HG03196 (cell line): Measurements from ENCODE around the gene JCAD.

Experiments used
- ATAC-seq: cut with Tn5 transposase; IDR thresholded peaks from one replicate; pipeline ENCODE4 v1.9.1; 2021; ENCODE audit not compliant: unreplicated experiment

The JCAD gene

DNA sequence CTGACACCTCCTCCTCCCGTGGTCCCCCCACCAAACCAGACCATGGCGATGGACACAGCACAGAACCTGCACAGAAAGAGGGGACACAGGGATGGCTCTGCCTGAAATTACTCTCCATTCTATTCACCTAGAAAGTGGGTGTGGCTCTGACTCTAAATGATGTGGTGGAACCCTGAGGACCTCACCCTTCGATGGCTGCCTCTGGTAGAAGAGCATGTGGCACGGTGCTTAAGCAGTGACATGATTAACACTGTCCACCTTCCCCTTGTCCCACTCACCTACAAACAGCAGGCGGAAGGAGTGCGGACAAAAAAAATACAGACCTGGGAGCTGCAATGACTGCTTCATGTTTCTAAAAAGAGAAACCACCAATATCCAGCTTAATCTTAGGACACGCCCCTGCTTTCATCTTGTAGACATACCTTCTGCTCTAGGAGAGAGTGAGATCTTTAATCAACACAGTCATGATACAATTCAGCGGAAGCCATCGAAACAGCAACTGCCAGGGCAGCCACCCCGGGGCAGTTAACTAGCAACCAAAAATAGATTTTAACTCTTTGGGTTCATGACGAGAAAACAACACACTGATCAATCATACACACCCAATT lies 11.4 kb downstream of the JCAD start:
- no peak for ATAC-seq

DNA sequence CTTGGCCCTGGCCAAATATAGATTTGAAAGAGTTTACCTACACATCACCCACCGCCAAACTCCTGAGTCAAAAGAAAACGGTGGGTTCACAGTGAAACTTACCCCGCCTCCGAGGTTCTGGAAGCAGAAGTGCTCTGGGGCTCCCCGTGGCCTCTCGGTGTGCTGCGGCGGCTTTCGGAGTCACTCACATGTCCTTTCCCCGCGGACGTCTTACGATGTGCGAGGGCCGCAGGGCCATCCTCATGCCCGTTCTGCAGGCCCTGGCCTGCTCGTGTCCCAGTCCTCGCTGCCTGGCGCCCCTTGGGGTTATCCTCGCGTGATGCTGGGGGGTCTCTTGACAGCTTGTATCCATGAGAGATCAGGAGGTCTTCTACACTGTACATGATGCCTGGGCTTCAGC lies 12.0 kb downstream of the JCAD start:
- no peak for ATAC-seq

DNA sequence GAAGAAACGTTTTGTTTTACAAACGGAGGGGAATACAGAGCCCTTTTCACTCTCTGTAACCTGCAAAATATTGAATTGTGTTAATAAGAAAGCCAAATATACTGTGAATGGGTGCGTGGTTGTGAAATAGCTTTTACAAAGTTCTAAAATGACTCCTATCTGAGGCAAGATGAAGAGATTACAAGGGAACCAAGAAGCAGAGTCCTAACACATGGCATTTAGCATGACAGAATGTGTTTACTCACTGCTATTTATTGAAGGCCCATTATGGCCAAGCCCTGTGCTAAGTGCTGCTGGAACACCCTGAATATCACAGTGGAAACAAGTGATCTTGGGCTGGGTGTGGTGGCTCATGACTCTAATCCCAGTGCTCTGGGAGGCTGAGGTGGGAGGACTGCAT lies 12.9 kb downstream of the JCAD start:
- ATAC-seq = no peak

DNA sequence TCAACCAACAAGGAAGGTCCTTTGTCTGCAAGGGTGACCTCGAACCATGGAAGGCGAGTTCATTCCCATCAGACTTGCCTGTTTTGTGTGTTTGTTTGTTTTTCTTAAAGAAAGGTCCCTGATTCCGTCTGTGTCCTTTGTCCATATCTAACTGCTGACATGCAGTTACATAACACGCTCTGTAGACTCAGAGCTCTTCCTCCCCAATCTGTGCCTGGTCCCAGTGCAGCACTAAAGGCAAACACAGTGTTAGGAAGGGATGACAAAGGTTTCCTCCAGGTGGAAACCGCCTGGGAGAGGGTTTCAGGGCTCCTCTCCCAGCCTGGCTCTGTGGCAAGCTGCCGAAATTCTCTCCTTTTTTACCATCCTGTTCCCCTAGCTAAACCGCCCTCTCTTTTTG lies 13.4 kb downstream of the JCAD start:
- ATAC-seq = no peak

DNA sequence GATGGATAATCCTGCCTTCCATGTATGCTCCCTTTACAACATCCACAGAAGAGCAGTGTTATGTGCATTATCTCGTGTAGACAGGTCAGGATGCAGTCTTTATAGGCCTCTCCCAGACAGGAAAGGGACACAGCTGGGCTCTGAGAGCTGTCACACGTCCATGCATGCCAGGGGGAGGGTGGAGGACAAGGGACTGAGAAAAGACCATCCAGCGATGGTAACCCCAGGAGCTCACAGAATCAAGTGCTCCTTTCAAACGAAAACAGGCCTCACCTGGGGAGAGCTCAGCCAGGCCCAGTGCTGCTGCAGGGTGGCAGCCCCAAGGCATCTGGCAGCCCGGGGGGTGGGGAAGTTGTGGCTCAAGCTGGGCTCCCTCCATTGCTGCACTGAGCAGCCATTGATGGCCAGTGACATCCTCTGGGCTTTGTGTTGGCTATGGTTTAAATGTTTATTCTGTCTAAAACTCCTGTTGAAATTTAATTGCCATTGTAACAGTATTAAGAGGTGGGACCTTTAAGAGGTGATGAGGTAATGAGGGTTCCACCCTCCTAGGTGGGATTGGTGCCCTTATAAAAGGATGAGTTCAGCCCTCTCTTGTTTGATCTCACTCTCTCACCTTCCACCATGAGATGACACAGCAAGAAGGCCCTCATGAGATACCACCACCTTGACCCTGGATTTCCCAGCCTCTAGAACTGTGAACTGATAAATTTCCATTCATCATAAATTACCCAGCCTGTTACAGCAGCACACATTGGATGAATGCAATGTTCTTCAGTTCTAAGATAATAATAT lies 15.7 kb downstream of the JCAD start:
- no peak for ATAC-seq

DNA sequence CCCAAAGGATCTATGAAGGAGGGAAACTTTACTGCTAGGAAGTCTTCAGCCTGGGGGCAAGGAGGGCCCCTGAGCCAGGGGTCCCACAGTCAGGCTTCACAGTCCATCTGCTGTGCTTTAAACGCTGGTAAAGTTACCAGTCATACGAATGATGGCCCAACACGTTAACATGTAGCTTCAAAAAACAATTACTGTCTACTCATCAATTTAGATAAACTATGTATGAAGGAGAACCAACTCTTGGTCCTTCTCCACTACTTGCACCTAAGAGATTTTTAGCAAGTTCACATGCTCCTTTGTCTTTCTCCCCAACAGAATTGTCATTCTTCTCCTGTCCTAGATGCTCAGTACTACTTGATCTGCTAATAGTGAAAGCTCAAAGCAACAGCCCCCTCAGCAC lies 16.6 kb downstream of the JCAD start:
- no peak for ATAC-seq

DNA sequence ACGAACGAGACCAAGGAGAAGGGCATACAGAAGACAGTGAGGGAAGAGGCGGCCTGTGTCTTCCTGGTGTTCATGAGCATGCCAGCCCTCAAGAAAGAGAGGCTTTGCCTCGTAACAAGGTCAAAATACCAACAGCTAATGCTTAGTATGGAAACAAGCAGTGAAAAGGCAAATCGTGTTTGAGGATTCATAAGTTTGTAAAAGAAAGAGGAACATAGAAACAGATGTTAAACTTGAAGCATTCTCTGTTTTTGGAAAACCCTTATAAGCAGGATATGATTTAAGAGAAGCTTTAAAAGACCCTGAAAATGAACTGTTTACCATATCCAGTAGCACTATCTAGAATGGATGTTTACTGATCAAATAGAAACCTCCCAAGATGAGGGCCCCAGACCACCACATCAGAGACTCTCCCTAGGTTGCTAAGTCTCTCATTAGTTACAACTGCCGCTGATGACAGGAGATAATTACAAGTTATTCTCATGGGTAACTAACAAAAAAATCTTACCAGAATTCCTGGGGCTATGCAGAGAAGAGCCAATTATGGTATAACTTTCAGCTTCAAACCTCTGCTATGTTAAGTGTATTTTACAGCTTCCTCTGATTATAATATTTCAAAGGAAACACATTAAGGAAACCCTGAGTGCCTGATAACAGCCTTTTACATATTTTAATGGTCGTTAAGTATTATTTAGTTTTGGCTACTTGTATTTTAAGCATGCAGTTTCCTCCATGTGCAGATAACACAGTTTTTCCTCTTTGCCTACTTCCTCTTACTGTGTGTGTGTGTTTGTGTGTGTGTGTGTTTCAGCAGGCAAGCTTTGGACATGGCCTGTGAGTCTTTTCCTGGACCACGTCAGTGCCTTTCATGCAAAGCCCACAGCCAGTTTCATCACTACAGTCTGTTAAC lies 17.9 kb downstream of the JCAD start:
- ATAC-seq = no peak

DNA sequence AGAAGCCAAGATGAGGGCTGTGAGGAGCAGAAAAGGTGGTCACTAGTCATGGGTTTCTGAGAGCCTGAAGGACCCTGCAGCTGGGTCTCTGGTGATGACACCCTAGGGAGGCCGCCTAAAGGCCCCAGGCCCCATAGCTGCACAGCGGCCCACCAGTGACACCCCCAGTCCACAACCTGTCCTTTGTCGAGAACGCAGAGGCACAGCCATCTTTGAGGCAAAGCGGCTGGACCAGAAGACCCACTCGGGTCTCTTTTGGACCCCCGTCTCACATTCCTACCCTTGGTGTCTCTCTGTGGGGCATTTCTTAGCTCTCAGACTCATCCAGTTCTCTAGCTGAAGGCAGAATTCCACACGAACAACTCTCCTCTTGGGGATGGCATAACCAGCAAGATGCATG lies 18.8 kb downstream of the JCAD start:
- no peak for ATAC-seq

DNA sequence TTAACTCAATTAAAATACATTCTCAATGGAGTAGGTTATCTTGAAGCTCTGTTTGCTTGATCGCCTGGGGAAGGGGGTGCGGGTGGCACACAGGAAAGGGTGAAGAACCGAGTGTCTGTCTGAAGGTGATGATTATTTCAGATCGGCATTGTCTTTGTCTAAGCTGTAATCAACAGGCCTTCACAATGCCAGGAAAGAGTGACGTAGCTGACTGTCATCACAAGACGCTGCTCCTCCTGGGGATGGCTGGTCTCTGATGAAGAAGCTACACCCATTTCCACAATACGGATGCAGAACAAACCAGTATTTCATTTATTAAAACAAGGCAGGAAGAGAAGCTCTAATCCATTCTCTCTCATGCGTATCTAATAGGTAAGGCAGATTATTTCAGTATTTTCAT lies 19.4 kb downstream of the JCAD start:
- ATAC-seq = no peak

DNA sequence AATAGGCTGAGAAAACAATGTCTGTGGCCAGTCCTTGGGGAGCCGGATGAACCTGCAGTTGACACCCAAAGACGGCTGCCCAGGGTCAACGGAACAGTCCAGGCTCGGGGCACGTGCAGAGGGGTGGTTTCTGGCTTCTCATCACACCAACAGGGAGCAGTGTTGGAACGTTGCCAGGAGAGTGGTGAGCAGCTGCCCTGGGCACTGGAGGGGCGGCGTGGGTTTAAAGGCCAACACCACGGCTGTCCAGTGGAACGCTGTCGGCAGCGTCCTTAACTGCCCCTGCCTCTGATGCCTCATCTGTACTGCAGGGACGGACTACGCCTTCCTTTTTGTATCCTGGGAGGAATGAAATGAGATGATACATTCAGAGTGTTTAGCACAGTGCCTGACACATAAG lies 19.8 kb downstream of the JCAD start:
- no peak for ATAC-seq

DNA sequence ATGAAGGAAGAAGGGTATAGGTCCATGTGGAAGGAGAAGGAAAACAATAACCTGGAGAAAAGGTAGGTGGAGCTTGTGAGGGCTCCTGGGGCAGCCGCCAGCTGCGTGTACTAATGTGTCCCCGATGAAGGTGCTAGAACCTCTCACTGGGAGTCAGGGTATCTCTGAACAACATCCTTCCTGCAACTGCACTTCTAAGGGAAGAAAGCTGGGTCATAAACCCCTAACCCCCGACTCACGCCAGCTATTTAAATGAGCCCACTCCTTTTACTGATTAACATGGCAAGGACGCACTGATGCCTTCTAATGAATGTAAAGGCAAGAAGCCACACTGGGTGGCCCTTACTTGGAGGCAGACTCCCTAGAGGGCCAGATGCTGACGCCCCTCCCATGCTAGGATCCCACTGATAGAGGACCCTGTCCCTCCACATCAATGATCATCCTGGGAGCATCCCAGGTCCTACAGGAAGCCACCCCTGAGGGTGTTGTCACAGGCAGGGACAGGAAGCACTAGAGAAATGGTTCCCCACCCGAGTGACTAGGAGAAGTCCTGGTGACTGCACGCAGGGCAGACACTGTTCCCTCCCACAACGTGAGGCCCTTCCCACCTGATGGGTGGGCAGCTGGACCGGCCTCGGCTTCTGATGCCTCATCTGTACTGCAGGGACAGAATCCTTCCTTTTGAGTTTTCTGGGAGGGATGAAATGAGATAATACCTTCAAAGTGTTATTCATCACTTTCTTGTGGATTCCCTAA lies 20.4 kb downstream of the JCAD start:
- ATAC-seq = no peak

DNA sequence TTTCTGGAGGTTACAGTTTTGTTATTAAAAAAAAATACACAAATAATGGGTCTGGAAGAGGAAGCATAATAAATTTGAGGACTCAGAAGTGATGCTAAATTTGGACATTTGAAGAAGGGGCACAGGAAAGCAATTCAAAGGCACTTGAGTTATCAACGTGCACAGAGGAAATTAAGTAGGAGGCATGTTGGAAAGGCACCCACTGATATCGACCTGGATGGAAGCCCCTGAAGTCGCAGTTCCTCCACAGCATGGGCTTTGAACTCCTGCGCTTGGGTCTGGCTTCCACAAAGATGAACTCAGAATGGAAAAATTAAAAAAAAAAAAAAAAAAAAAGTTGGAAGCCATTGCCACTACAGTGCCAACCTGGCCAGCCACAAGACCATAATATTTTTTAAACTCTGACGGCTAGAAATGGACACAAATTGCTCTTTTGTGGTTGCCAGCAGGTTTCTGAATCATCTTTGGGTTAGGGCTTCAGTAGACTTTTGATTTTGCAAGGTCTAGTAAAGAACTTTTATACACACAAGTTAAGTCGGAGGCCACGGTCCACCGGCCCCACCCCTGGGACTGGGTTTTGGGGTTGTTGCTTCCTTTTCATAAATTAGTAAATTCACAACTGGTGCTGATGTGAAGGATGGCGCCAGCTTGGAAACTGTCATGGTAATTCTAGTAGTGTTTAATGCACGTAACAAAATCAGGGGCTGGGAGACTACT lies 21.6 kb downstream of the JCAD start:
- no peak for ATAC-seq

DNA sequence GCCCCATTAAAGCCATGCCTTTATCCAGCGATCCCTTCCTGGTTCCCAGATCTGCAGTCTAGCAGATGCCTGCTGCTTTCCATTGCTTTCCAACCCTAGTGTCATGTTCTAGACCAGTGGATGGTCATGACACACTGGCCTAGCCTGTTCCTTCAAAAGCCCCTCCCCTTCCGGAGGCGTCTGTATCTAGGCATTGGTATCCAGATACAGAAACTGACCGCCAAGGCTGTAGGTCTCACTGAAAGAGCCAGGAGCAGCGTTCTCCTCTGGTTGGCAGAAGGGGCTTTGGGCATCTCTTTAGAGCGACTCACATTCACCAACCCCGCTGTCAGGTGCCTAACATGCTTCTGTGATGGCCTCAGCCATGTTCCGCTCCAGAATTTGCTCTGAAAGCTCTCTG lies 22.6 kb downstream of the JCAD start:
- no peak for ATAC-seq

DNA sequence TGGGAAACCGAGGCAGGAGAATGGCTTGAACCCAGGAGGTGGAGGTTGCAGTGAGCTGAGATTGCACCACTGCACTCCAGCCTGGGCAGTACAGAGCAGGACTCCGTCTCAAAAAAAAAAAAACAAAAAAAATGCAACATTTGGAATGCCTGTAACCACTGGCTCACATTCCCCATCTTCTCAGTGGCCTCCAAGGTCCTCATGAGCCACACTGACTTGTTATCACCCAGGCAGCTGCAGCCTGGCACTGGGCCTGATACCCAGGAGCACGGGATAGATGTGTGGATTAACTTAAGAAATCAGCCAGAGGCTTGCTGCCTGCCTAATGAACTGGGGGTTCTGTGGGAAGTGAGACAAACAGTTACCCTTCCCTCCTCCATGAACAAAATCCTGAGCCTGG lies 23.0 kb downstream of the JCAD start:
- no peak for ATAC-seq

DNA sequence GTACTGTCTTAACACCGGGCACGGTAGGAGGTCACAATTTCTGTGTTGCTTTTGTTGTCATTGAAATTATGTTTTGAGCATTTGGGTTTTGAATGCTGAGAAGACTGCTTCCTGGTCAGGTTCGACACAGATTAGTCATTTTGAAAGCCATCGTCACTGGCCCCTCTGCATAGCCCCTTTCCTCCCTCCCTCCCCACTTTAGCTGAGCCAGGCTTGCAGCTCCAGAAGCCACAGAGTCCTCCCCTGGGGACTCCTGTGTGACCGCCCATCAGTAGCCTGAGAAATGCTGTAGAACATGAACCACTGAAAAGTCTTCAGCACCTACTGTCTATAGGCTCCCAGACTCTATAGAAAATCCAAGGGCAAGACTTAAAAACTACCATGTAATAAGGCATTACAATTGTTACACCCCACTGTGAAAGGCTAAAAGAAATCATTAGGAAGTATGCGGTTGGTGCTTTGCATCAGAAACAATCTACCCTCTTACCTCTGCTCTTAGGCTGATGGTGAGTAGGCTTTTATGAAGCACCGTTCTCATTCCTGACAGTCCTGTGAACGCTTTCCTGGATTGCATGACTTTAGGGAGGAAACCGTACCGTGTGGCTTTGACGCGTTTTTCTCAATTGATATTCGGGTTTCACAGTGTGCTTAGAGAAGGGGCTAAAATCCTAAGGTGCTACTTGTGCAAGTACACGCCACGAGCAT lies 24.8 kb downstream of the JCAD start:
- ATAC-seq = no peak

DNA sequence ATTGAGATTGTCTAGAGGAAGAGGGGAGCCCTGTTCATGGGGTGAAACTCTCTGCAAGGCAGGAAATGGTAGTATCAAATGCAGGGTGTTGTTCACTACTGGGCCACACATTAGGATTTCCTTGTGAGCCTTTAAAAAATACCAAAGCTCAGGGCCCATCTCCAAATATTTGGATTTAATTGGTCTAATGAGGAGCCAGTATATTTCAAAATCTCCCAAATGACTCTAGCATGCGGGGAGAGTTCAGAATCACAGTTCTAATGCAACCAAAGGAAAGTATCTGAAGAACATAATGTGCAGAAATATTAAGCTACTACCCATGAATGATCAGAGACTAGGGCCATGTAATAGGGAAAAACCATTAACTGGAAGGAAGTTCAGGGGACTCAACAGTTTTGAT lies 27.3 kb downstream of the JCAD start:
- no peak for ATAC-seq

DNA sequence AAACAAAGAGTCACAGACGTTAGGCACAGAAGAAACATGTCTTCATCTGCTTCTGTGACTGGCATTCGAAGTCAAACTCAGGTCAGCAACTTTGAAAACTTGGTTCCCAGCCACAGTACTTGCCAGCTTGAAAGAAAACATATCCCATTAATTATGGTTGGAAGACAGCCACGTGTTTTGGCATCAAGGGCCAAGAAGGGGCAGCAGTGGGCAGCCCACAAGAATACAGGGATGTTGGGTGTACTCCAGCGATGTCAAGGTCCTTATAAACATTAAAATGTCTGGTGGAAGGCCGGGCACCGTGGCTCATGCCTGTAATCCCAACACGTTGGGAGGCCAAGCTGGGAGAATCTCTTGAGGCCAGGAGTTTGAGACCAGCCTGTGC lies 29.5 kb downstream of the JCAD start:
- ATAC-seq = no peak

DNA sequence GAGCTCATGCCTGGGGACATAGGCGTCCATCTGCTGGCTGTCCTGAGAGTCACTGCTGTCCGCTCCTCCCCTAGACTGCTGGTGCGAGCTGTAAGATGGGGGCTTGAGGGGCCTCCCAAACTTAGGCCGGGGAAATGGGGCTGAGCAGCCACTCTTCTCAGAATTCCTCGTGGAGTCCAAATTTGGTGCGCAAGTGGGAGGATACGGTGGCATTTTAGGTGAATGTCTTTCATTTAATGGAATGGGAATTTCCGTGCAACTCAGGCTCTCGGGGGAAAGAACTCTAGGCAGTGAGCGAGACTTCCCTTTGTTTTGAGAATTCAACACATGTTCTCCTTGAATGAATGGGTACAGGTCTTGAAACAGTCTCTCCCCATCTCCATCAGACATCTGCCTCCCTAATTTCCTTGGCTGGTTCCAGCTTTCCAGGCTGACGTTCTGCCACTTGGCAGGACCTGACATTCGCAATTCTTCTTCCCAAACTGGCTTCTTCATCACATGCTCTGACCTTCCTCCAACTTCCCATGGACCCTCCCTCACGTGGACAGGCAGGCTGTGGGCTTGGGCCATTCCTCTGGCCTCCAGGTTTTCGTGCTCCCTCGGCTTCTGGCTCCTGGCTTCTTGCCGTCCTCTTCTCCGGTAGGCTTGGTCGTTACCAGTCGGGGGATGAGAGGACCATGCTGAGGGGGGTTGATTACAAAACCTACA lies 30.1 kb downstream of the JCAD start:
- no peak for ATAC-seq

DNA sequence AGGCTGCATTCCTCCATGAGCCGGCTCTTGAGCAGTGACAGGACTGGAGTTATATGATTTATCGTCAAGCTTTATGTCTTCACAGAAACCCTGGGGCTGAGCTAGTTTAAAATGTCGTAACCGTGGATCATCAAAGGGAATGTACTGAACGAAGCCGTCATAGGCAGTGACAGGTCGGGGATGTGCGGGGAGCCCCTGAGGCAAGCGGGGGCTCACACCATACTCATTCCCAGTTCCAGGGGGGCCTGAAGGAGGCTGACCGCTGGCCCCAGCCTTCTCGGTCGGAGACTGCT lies 30.7 kb downstream of the JCAD start:
- no peak for ATAC-seq
